ENCODE data around the gene SIGLEC6. TPM values are rescaled to one million over a fixed set of nuclear protein-coding genes. Genes with fewer than 3 reads are reported as not detected.

The SIGLEC6 gene
- total RNA-seq, 1 donor from 2014 or later, result 28.7 TPM

DNA sequence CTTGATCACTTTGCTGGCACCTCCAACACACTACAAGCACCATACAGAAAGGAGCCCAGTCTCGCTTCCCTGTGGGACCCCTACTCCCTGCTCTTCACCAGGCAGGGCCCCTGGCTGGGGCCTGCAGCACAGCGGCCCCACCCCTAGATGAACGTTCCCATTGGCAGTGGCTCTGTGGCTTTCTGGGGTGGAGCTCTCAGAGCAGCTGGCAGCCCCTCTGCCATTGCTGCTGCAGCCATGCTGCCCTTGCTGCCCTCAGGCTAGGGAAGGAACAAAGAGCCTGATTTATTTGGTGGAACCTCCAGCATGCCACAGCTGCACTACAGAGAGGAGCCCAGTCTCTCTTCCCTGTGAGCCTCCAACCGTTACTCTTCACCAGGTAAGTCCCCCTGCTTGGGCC, 5.8 kb downstream of the SIGLEC6 start:
- H3K27me3 Mint-ChIP-seq, result no peaks in the 10 kb centered on the region
- H3K9me3 Mint-ChIP-seq, result no peaks in the 10 kb centered on the region
- no peak overlapping the region for H3K4me3 Mint-ChIP-seq
- H3K36me3 Mint-ChIP-seq (ENCODE audit: low read depth), result peaks cover 43% of the 10 kb centered on the region
- DNase-seq (no peak), ATAC-seq (ENCODE audit: low read depth) (no peak)
- H3K4me1 Mint-ChIP-seq, result peaks cover 83% of the 10 kb centered on the region
- no peak overlapping the region for H3K27ac Mint-ChIP-seq
- CTCF ChIA-PET, result no interaction called here
- intact Hi-C loops (cut with micrococcal nuclease), result no loop called here
- POLR2A ChIA-PET, result no interaction called here
- TF ChIP-seq, protein P1, sequence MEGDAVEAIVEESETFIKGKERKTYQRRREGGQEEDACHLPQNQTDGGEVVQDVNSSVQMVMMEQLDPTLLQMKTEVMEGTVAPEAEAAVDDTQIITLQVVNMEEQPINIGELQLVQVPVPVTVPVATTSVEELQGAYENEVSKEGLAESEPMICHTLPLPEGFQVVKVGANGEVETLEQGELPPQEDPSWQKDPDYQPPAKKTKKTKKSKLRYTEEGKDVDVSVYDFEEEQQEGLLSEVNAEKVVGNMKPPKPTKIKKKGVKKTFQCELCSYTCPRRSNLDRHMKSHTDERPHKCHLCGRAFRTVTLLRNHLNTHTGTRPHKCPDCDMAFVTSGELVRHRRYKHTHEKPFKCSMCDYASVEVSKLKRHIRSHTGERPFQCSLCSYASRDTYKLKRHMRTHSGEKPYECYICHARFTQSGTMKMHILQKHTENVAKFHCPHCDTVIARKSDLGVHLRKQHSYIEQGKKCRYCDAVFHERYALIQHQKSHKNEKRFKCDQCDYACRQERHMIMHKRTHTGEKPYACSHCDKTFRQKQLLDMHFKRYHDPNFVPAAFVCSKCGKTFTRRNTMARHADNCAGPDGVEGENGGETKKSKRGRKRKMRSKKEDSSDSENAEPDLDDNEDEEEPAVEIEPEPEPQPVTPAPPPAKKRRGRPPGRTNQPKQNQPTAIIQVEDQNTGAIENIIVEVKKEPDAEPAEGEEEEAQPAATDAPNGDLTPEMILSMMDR (IDR thresholded peaks at IDR 0.05), result no peak

DNA sequence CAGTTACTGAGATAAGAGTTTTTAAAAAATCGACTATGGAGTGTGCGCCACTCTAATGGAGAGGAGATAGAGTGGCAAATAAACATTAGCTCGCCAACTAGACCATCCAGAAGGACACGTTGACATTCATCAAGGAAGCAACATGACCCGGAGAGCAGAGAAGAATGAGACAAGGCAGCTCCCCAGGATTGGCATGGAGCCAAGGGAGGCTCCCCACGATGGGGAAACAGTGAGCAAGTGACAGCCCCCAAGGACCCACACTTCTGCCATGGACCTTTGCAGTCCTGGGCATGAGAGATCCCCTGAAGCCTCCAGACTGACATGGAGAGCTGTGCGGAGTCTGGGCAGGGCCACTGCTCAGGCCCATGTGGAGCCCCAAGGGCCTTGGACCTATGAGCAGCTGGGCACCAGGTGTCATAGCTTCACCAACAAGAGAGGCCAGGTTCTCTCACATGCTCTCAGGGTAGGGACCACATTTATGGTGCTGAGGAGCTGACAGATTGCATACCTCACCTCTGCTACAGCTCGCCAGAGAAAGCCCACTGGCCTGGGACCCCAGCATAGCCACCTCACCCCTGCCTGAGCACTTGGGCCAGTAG, 6.7 kb downstream of the SIGLEC6 start:
- no peak for DNase-seq
- intact Hi-C loops (cut with micrococcal nuclease), result no loop called here
- no peak overlapping the region for H3K4me3 Mint-ChIP-seq
- ATAC-seq (ENCODE audit: low read depth), result no peak
- H3K36me3 Mint-ChIP-seq (ENCODE audit: low read depth), result peaks cover 46% of the 10 kb centered on the region
- TF ChIP-seq, protein P1 (IDR thresholded peaks at IDR 0.05), result no peak
- H3K9me3 Mint-ChIP-seq, result no peaks in the 10 kb centered on the region
- no peak overlapping the region for H3K27ac Mint-ChIP-seq
- ChIA-PET POLR2A (no interaction called here), CTCF (no interaction called here)
- no peaks in the 10 kb centered on the region for H3K27me3 Mint-ChIP-seq
- peaks cover 75% of the 10 kb centered on the region for H3K4me1 Mint-ChIP-seq

DNA sequence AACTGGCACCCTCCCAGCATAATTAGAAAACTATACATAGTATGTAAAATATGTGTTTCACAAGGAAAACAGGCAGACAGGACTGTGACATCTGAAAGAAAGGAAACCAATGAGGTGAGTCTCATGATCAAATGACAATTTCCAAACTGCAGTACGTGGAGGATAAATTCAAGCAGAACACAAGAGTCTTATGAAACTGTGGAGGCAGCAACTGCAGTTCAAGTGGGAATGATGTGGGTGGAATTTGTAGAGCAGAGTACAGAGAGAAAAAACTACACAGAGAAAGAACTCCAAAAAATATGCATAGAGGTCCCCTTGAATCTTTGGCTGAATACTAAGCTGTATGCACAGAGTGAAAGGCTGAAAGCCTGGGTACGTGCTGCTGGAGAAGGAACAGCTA, 9.7 kb downstream of the SIGLEC6 start:
- no peaks in the 10 kb centered on the region for H3K27me3 Mint-ChIP-seq
- DNase-seq (no peak), ATAC-seq (ENCODE audit: low read depth) (no peak)
- TF ChIP-seq, protein P1 (IDR thresholded peaks at IDR 0.05), result no peak
- H3K4me3 Mint-ChIP-seq, result no peak overlapping the region
- POLR2A ChIA-PET, result interaction anchor here (0.6 to 0.7 kb wide), 2 partner anchors 9 to 121 kb away, joined by 3 to 5 read pairs; no protein-coding TSS in a partner anchor
- intact Hi-C loops (cut with micrococcal nuclease), result no loop called here
- peaks cover 53% of the 10 kb centered on the region for H3K36me3 Mint-ChIP-seq (ENCODE audit: low read depth)
- peaks cover 49% of the 10 kb centered on the region for H3K4me1 Mint-ChIP-seq
- H3K9me3 Mint-ChIP-seq, result peaks cover 5% of the 10 kb centered on the region
- CTCF ChIA-PET, result no interaction called here
- no peak overlapping the region for H3K27ac Mint-ChIP-seq

DNA sequence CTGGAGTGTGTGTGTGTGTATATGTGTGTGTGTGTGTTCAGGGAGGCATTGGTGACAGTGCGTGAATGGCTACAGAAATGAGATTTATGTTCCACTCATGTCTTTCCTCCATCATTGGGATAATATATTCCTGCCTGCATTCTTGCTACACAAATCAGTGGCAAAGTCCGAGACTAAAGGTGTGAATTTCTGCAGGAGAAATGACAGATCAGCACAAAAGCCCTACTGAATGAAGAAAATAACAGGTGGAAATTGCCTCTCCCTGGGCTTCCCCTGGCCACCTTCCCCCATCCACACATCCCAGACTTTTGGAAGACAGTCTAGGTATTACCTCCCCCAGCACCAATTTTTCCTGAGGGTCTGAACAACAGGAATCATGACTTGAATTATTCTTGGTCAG, 10.1 kb downstream of the SIGLEC6 start:
- Mint-ChIP-seq H3K9me3 (peaks cover 5% of the 10 kb centered on the region), H3K27me3 (no peaks in the 10 kb centered on the region), H3K27ac (no peak overlapping the region), H3K4me1 (peaks cover 45% of the 10 kb centered on the region), H3K36me3 (ENCODE audit: low read depth) (peaks cover 56% of the 10 kb centered on the region), H3K4me3 (no peak overlapping the region)
- ATAC-seq (ENCODE audit: low read depth) (no peak), DNase-seq (no peak)
- CTCF ChIA-PET, result no interaction called here
- intact Hi-C loops (cut with micrococcal nuclease), result no loop called here
- POLR2A ChIA-PET, result no interaction called here
- TF ChIP-seq, protein P1 (IDR thresholded peaks at IDR 0.05), result no peak

DNA sequence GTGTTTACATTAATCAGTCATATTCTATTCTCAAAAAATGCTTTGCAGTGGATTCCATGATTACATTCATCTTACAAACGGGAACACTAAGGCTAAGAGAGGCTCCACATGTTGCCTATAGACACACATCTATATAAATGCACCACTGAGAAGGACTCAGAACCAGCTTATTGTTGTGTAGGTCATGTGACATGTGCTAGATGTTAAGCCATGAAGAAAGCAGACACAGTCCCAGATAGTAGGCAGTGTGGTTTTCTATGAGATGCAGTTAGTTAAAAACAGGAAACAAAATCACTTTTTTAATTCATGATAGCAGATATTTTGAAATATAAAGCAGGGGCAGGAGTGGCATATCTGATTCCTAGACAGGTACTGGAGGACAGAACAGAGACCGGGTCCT, 10.7 kb downstream of the SIGLEC6 start:
- peaks cover 56% of the 10 kb centered on the region for H3K36me3 Mint-ChIP-seq (ENCODE audit: low read depth)
- DNase-seq, result no peak
- peaks cover 5% of the 10 kb centered on the region for H3K9me3 Mint-ChIP-seq
- peaks cover 38% of the 10 kb centered on the region for H3K4me1 Mint-ChIP-seq
- ChIA-PET CTCF (no interaction called here), POLR2A (no interaction called here)
- no peaks in the 10 kb centered on the region for H3K27me3 Mint-ChIP-seq
- TF ChIP-seq, protein P1 (IDR thresholded peaks at IDR 0.05), result no peak
- intact Hi-C loops (cut with micrococcal nuclease), result no loop called here
- no peak overlapping the region for H3K4me3 Mint-ChIP-seq
- ATAC-seq (ENCODE audit: low read depth), result no peak
- no peak overlapping the region for H3K27ac Mint-ChIP-seq

All from activated B cell treated with CpG ODN at 0.5 μM for 24 hours (primary cell).